ENCODE results near the gene COL4A1.

Gene COL4A1

GRCh38 chr13:110231348-110232047 is 75.5 kb downstream of the COL4A1 start:
- no peak for DNase-seq

GRCh38 chr13:110230661-110231347 is 76.2 kb downstream of the COL4A1 start:
- no peak for DNase-seq

- DNase-seq = no peak
Observed at GRCh38 chr13:110229905-110230563, 76.9 kb downstream of the COL4A1 start.

GRCh38 chr13:110228936-110229904 is 77.7 kb downstream of the COL4A1 start:
- DNase-seq = no peak

GRCh38 chr13:110227864-110228643 is 78.9 kb downstream of the COL4A1 start:
- DNase-seq = no peak

GRCh38 chr13:110227416-110227815 is 79.5 kb downstream of the COL4A1 start:
- DNase-seq = no peak

GRCh38 chr13:110225609-110226574 is 81.1 kb downstream of the COL4A1 start:
- DNase-seq = no peak

GRCh38 chr13:110225003-110225402 is 82.0 kb downstream of the COL4A1 start:
- no peak for DNase-seq

- DNase-seq = no peak
Observed at GRCh38 chr13:110224519-110224918, 82.4 kb downstream of the COL4A1 start.

- no peak for DNase-seq
Observed at GRCh38 chr13:110221406-110222117, 85.4 kb downstream of the COL4A1 start.

GRCh38 chr13:110220471-110220870 is 86.5 kb downstream of the COL4A1 start:
- no peak for DNase-seq

GRCh38 chr13:110218581-110219201 is 88.3 kb downstream of the COL4A1 start:
- DNase-seq = no peak

- no peak for DNase-seq
Observed at GRCh38 chr13:110217811-110218210, 89.1 kb downstream of the COL4A1 start.

- DNase-seq = no peak
Observed at GRCh38 chr13:110217085-110217484, 89.9 kb downstream of the COL4A1 start.

- no peak for DNase-seq
Observed at GRCh38 chr13:110216398-110217041, 90.4 kb downstream of the COL4A1 start.

- no peak for DNase-seq
Observed at GRCh38 chr13:110216006-110216397, 91.0 kb downstream of the COL4A1 start.

- no peak for DNase-seq
Observed at GRCh38 chr13:110215606-110216005, 91.4 kb downstream of the COL4A1 start.

- DNase-seq = no peak
Observed at GRCh38 chr13:110214637-110215036, 92.3 kb downstream of the COL4A1 start.

GRCh38 chr13:110213461-110214074 is 93.4 kb downstream of the COL4A1 start:
- no peak for DNase-seq
